ENCODE data around the gene TMEM143. TPM values are rescaled to one million over a fixed set of nuclear protein-coding genes. Genes with fewer than 3 reads are reported as not detected.

Gene TMEM143
- total RNA-seq, 1 experiment from 2014 or later, result 6.6 TPM

- Histone ChIP-seq H3K27me3 (ENCODE audit: control insufficient read depth, insufficient read depth, low read length) (no peaks in the 10 kb centered on the region), H3K9me3 (ENCODE audit: control insufficient read depth, insufficient read depth, low read depth, low read length) (no peaks in the 10 kb centered on the region), H3K4me1 (ENCODE audit: control insufficient read depth, insufficient read depth, low read length) (no peaks in the 10 kb centered on the region; the same call in 1 of the 2 replicates), H3K36me3 (ENCODE audit: control insufficient read depth, insufficient read depth, low read length) (no peaks in the 10 kb centered on the region; the same call in 1 of the 2 replicates), H3K4me3 (ENCODE audit: low read depth in 2 of 2, low read length in 2 of 2) (peak overlapping the region; percentile 54 to 73), H3K27ac (ENCODE audit: low read length) (peak overlapping the region; percentile 96)
- TF ChIP-seq POLR2AphosphoS5 (IDR thresholded peaks at IDR 0.05; ENCODE audit: low read depth, low read length) (no peak), SIN3A (IDR thresholded peaks at IDR 0.05; ENCODE audit: borderline replicate concordance, insufficient read depth, low read depth, low read length) (no peak), CTCF (IDR thresholded peaks at IDR 0.05) (no peak), TCF7L2 (IDR thresholded peaks at IDR 0.05; ENCODE audit: low read depth, low read length) (no peak), REST (IDR thresholded peaks at IDR 0.05; ENCODE audit: insufficient read depth in 1 of 2, low read depth in 2 of 2, low read length in 1 of 2) (no peak)
- ChIA-PET POLR2A (interaction anchor here (0.6 to 1.0 kb wide), 3 partner anchors 22 to 1351 kb away, joined by 3 to 13 read pairs (median 4); no protein-coding TSS in a partner anchor), CTCF (no interaction called here)
- BruUV-seq (replicated peaks), result no TSS peak
- DNase-seq (ENCODE audit: low read depth, low spot score) (no peak), ATAC-seq (peak; percentile 23)
- in situ Hi-C loops (cut with HindIII; ENCODE audit: low pct_unique_long_range_greater_than_20kb, low sequenced_read_pairs), result no loop called here
- intact Hi-C loops (cut with micrococcal nuclease; ENCODE audit: unreplicated experiment), result no loop called here
Measured at GRCh38 chr19:48363500-48363809, 285 bp downstream of the TMEM143 start.

GRCh38 chr19:48362716-48363499, 832 bp downstream of the TMEM143 start:
- ChIA-PET POLR2A (interaction anchor here (0.5 to 1.0 kb wide), 2 partner anchors 15 to 29 kb away, joined by 3 read pairs; no protein-coding TSS in a partner anchor), CTCF (no interaction called here)
- ATAC-seq, result peak; percentile 95
- Histone ChIP-seq H3K9me3 (ENCODE audit: control insufficient read depth, insufficient read depth, low read depth, low read length) (no peaks in the 10 kb centered on the region), H3K4me3 (ENCODE audit: low read depth in 2 of 2, low read length in 2 of 2) (peak overlapping the region; percentile 54 to 73), H3K4me1 (ENCODE audit: control insufficient read depth, insufficient read depth, low read length) (no peaks in the 10 kb centered on the region; the same call in 1 of the 2 replicates), H3K27ac (ENCODE audit: low read length) (peak overlapping the region; percentile 96), H3K27me3 (ENCODE audit: control insufficient read depth, insufficient read depth, low read length) (no peaks in the 10 kb centered on the region), H3K36me3 (ENCODE audit: control insufficient read depth, insufficient read depth, low read length) (no peaks in the 10 kb centered on the region; the same call in 1 of the 2 replicates)
- BruUV-seq (replicated peaks), result no TSS peak
- in situ Hi-C loops (cut with HindIII; ENCODE audit: low pct_unique_long_range_greater_than_20kb, low sequenced_read_pairs), result no loop called here
- DNase-seq (ENCODE audit: low read depth, low spot score), result no peak
- intact Hi-C loops (cut with micrococcal nuclease; ENCODE audit: unreplicated experiment), result no loop called here
- TF ChIP-seq POLR2AphosphoS5 (IDR thresholded peaks at IDR 0.05; ENCODE audit: low read depth, low read length) (peak; percentile 56; the same call in 1 of the 2 replicates), CTCF (IDR thresholded peaks at IDR 0.05) (no peak)
